Measurements from ENCODE around the gene SDF4.
"Not testable (repeated sequence)": the region's sequence is repeated elsewhere in the genome, so short reads cannot be mapped to it uniquely, and the experiment has no call there.

SDF4 gene

GRCh38 chr1:1176931-1177330 is 54.9 kb downstream of the SDF4 start:
- no peaks in the 10 kb centered on the region for H3K36me3 ChIP-seq (ENCODE audit: control insufficient read depth in 1 of 2, insufficient read depth in 2 of 2, low read length in 2 of 2)
- H3K4me1 ChIP-seq (ENCODE audit: control insufficient read depth in 1 of 2, insufficient read depth in 2 of 2, low read length in 2 of 2), result no peaks in the 10 kb centered on the region
- no peak overlapping the region for H3K27ac ChIP-seq (ENCODE audit: low read length)
- peaks cover 15% of the 10 kb centered on the region for H3K27me3 ChIP-seq (ENCODE audit: low read depth, low read length)
- no peak overlapping the region for H3K4me3 ChIP-seq (ENCODE audit: low read depth in 1 of 2, low read length in 2 of 2)
- no peaks in the 10 kb centered on the region for H3K9me3 ChIP-seq (ENCODE audit: control insufficient read depth in 1 of 2, low read length in 2 of 2)

DNA sequence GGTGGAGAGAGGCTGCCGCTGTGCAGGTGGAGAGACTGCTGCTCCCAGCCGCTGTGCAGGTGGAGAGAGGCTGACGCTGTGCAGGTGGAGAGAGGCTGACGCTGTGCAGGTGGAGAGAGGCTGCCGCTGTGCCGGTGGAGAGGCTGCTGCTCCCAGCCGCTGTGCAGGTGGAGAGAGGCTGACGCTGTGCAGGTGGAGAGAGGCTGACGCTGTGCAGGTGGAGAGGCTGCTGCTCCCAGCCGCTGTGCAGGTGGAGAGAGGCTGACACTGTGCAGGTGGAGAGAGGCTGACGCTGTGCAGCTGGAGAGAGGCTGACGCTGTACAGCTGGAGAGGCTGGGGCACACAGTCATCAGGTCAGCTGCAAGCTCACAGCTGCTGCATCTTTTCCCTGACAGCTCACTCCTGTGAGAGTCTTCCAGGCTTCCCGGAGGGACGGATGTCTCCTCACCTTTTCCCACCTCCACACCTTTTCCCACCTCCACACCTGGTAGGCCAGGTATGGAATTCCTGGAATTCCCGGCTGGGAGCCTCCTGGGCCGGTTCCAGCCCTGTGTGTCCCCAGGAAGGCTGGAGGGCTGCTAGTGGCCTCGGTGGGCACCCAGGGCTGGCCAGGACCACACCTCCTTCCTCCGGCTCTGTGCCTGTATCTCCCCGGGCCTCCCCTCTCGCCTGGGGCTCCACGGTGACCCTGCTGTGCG is 55.6 kb downstream of the SDF4 start:
- not testable (repeated sequence) for H3K27ac ChIP-seq (ENCODE audit: low read length); H3K4me3 ChIP-seq (ENCODE audit: low read depth in 1 of 2, low read length in 2 of 2); H3K9me3 ChIP-seq (ENCODE audit: control insufficient read depth in 1 of 2, low read length in 2 of 2); H3K4me1 ChIP-seq (ENCODE audit: control insufficient read depth in 1 of 2, insufficient read depth in 2 of 2, low read length in 2 of 2); H3K36me3 ChIP-seq (ENCODE audit: control insufficient read depth in 1 of 2, insufficient read depth in 2 of 2, low read length in 2 of 2)
- peaks cover 15% of the 10 kb centered on the region for H3K27me3 ChIP-seq (ENCODE audit: low read depth, low read length)

DNA sequence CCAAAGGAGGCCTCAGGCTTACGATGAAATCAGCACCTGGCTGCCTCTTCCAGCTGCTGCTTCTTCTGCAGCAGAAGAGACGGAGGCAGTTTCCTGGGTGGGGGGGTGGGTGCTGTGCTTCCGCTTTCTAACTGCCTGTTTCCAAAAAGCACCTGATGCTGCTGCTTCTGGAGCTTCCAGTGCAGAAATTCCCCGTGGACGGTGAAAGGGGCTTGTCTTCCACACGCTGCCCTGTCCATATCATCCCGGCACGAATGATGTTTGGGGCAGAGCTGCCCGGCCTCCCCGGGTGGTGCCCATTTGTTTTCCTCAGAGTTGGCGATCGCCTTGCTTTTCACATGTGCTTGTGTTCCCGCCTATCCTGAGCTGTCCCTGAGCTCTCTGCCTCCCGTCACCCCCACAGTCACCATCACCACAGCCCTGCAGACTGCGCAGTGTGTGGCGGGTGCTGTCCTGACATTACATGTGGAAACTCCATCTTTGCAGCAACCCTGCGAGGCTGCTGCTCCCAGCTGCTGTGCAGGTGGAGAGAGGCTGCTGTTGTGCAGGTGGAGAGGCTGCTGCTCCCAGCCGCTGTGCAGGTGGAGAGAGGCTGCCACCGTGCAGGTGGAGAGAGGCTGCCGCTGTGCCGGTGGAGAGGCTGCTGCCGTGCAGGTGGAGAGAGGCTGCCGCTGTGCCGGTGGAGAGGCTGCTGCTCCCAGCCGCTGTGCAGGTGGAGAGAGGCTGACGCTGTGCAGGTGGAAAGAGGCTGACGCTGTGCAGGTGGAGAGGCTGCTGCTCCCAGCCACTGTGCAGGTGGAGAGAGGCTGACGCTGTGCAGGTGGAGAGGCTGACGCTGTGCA is 56.4 kb downstream of the SDF4 start:
- no peaks in the 10 kb centered on the region for H3K9me3 ChIP-seq (ENCODE audit: control insufficient read depth in 1 of 2, low read length in 2 of 2)
- no peak overlapping the region for H3K4me3 ChIP-seq (ENCODE audit: low read depth in 1 of 2, low read length in 2 of 2)
- H3K36me3 ChIP-seq (ENCODE audit: control insufficient read depth in 1 of 2, insufficient read depth in 2 of 2, low read length in 2 of 2), result no peaks in the 10 kb centered on the region
- H3K4me1 ChIP-seq (ENCODE audit: control insufficient read depth in 1 of 2, insufficient read depth in 2 of 2, low read length in 2 of 2), result no peaks in the 10 kb centered on the region
- peaks cover 16% of the 10 kb centered on the region for H3K27me3 ChIP-seq (ENCODE audit: low read depth, low read length)
- no peak overlapping the region for H3K27ac ChIP-seq (ENCODE audit: low read length)

DNA sequence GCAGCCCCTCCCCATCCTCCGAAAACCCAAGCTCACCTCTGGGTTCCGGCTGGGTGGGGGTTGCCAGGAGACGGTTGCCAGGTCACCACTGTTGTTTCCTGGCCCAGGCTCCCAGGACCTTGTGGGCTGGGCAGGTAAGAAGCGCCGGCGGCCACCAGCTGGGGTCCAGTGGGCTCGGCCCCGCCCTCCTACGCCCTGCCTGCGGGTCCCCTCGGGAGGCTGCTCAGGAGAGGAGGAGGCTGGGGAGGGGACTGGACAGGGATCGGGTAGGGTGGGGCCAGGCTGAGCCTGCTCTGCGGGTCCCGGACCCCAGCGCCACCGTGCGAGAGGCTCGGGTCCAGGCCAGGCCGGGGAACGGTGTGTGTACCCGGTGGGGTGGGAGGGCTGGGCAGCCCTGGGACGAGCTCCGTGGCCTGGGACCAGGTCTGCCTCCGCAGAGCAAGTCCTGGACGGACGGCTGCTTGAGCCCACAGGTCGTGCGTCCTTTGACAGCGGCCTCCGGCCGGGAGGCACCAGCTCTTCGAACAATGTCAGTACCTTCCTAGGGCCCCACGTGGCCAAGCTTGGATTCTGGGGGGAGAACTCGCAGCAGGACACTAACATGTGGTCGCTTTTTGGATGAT is 57.9 kb downstream of the SDF4 start, which contains the start of gene TTLL10:
TSS of gene TTLL10 (plus strand) at position 88 of the 623 bp plus-strand sequence. CDS start 5,336 bp downstream, outside the sequence.
- H3K36me3 ChIP-seq (ENCODE audit: control insufficient read depth in 1 of 2, insufficient read depth in 2 of 2, low read length in 2 of 2), result no peaks in the 10 kb centered on the region
- peaks cover 22% of the 10 kb centered on the region for H3K27me3 ChIP-seq (ENCODE audit: low read depth, low read length)
- no peaks in the 10 kb centered on the region for H3K4me1 ChIP-seq (ENCODE audit: control insufficient read depth in 1 of 2, insufficient read depth in 2 of 2, low read length in 2 of 2)
- no peak within 1 kb of the TSS for H3K4me3 ChIP-seq (ENCODE audit: low read depth in 1 of 2, low read length in 2 of 2)
- H3K9me3 ChIP-seq (ENCODE audit: control insufficient read depth in 1 of 2, low read length in 2 of 2), result no peaks in the 10 kb centered on the region
- H3K27ac ChIP-seq (ENCODE audit: low read length), result no peak within 1 kb of the TSS

DNA sequence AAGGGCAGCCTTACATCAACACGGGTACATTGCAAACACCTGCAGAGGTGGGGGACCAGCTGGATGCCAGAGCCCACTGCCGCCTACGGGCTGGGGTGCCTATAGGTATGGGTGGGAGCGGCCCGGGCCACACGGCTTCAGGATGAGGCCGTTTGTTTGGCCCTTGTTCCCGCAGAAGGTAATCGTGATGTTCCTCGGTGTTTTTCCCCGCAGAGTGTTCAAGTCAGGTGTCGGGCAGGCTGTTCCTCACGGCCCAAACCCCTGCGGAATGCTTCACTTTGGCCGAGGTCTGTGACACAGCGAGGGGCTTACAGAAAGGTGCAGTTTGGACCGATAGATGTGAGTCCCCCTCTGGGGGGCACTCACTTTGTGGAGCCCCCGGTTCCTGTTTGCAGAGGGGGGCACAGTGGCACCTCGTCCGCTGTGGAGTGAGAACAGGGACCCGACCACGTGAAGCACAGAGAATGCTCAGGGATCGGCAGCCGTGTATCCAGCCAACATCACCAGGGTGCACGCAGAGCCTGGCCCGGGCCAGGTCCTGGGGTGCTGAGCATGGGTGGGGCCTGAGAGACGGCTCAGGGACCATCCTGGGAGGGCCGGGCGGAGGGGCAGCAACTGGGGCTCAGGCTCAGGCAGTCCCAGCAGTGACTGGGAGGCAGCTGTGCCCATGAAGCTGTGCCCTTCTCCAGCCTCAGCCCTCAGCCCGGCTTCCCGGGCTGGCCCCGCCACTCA is 58.6 kb downstream of the SDF4 start:
- H3K4me1 ChIP-seq (ENCODE audit: control insufficient read depth in 1 of 2, insufficient read depth in 2 of 2, low read length in 2 of 2), result no peaks in the 10 kb centered on the region
- no peaks in the 10 kb centered on the region for H3K9me3 ChIP-seq (ENCODE audit: control insufficient read depth in 1 of 2, low read length in 2 of 2)
- no peak overlapping the region for H3K27ac ChIP-seq (ENCODE audit: low read length)
- H3K4me3 ChIP-seq (ENCODE audit: low read depth in 1 of 2, low read length in 2 of 2), result no peak overlapping the region
- no peaks in the 10 kb centered on the region for H3K36me3 ChIP-seq (ENCODE audit: control insufficient read depth in 1 of 2, insufficient read depth in 2 of 2, low read length in 2 of 2)
- peaks cover 22% of the 10 kb centered on the region for H3K27me3 ChIP-seq (ENCODE audit: low read depth, low read length)

DNA sequence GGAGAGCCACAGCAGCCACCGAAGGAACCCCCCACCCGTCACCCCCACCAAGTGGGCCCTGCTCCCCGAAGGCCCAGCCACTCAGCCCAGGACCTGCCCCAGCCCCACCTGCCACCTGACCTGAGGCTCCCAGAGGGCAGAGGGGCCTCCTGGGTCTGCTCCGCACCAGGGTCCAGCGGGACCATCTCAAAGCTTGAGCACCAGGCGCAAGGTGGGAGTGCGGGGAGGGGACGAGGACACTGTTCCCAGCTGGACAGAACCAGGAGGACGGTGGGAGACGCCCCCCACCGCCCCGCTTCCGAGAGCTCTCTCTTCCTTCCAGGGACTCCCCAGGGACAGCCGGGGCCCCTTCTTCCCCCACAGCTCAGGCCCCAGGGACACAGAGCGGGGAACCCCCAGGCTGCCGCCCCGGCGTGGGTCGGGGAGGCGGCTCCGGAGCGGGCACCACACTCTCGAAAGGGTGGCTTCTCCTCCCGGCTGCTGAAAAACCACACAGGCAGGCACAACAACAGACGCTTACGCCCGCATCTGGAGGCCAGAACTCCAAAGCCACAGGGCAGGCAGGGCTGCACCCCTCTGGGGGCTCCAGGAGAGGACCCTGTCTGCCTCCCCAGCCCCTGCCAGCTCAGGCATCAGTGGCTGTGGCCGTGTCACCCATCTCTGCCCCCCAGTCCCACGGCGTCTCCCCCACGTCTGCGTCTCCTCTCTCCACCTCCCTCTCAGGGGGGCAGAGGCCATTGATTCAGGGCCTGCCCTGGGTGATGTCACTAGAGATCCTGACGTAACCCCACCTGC is 60.1 kb downstream of the SDF4 start:
- H3K27ac ChIP-seq (ENCODE audit: low read length), result no peak overlapping the region
- no peaks in the 10 kb centered on the region for H3K9me3 ChIP-seq (ENCODE audit: control insufficient read depth in 1 of 2, low read length in 2 of 2)
- no peaks in the 10 kb centered on the region for H3K36me3 ChIP-seq (ENCODE audit: control insufficient read depth in 1 of 2, insufficient read depth in 2 of 2, low read length in 2 of 2)
- H3K4me1 ChIP-seq (ENCODE audit: control insufficient read depth in 1 of 2, insufficient read depth in 2 of 2, low read length in 2 of 2), result no peaks in the 10 kb centered on the region
- H3K27me3 ChIP-seq (ENCODE audit: low read depth, low read length), result peaks cover 17% of the 10 kb centered on the region
- H3K4me3 ChIP-seq (ENCODE audit: low read depth in 1 of 2, low read length in 2 of 2), result no peak overlapping the region

DNA sequence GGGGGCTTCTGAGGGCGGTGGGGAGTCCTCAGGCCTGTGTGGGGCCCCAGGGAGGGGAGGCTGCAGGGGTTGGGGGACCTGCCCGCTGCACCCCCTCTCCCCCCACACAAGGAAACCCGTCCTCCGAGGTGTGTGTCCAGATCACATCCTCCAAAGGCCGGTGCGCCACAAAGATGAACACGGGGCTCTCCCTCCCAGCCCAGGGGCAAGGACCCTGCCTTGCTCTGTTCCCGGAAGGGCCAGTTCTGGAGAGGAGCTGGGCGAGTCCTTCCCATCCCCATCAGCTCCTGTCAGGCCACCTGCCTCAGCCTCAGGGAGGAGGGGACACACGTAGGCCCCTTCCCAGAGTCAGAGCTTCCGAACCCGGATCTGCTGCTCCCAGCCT is 60.6 kb downstream of the SDF4 start:
- Histone ChIP-seq H3K4me1 (ENCODE audit: control insufficient read depth in 1 of 2, insufficient read depth in 2 of 2, low read length in 2 of 2) (no peaks in the 10 kb centered on the region), H3K27ac (ENCODE audit: low read length) (no peak overlapping the region), H3K4me3 (ENCODE audit: low read depth in 1 of 2, low read length in 2 of 2) (no peak overlapping the region), H3K36me3 (ENCODE audit: control insufficient read depth in 1 of 2, insufficient read depth in 2 of 2, low read length in 2 of 2) (no peaks in the 10 kb centered on the region), H3K9me3 (ENCODE audit: control insufficient read depth in 1 of 2, low read length in 2 of 2) (no peaks in the 10 kb centered on the region), H3K27me3 (ENCODE audit: low read depth, low read length) (peaks cover 13% of the 10 kb centered on the region)

DNA sequence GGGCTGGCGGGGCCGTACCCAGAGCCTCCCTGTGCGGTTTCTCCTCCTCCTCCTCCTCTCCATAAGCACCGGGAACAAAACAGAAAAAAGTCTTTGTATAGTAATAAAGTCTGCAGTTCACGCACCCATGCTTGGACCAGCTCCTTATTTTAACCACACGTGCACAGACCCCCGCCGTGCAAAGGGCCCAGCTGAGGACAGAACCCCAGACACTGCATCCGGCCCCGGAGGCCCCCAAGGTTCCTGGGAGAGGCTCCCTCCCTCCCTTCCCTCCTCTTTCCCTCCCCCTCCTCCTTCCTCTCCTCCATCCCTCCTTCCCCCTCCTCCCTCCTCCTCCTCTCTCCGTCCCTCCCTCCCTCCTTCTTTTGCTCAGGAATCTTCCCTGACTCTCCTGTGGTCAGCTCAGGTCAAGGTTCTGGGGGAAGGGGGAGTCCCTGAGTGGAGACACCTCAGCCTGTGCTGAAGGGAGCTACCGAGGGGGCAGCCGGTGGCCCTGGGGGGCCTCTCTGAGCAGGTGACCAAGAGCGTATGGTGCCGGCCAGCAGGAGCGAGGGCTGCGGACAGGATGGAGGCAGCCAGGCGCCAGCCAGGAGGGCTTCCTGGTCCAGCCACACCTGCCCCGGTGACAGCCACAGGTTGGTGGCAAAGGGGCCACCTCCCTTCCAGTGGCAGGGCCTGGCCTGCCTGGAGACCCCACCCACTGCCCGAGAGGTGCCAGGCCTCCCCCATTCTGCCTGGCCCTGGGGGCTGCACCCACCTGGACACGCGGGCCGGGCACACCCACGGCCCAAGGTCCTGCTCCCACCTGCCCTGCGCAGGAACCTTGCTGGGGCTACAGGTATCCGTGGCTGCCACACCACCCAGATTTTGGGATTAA is 61.3 kb downstream of the SDF4 start:
- Histone ChIP-seq H3K9me3 (ENCODE audit: control insufficient read depth in 1 of 2, low read length in 2 of 2) (no peaks in the 10 kb centered on the region), H3K4me3 (ENCODE audit: low read depth in 1 of 2, low read length in 2 of 2) (no peak overlapping the region), H3K27ac (ENCODE audit: low read length) (no peak overlapping the region), H3K27me3 (ENCODE audit: low read depth, low read length) (peaks cover 13% of the 10 kb centered on the region), H3K4me1 (ENCODE audit: control insufficient read depth in 1 of 2, insufficient read depth in 2 of 2, low read length in 2 of 2) (no peaks in the 10 kb centered on the region), H3K36me3 (ENCODE audit: control insufficient read depth in 1 of 2, insufficient read depth in 2 of 2, low read length in 2 of 2) (no peaks in the 10 kb centered on the region)

- Histone ChIP-seq H3K4me1 (ENCODE audit: control insufficient read depth in 1 of 2, insufficient read depth in 2 of 2, low read length in 2 of 2) (no peaks in the 10 kb centered on the region), H3K27me3 (ENCODE audit: low read depth, low read length) (peaks cover 13% of the 10 kb centered on the region), H3K4me3 (ENCODE audit: low read depth in 1 of 2, low read length in 2 of 2) (no peak overlapping the region), H3K36me3 (ENCODE audit: control insufficient read depth in 1 of 2, insufficient read depth in 2 of 2, low read length in 2 of 2) (no peaks in the 10 kb centered on the region), H3K9me3 (ENCODE audit: control insufficient read depth in 1 of 2, low read length in 2 of 2) (no peaks in the 10 kb centered on the region), H3K27ac (ENCODE audit: low read length) (no peak overlapping the region)
Measured at GRCh38 chr1:1169429-1170214, 62.2 kb downstream of the SDF4 start.
